Activated T-helper 1 cell treated with anti-CD3 and anti-CD28 coated beads, Interleukin-2, amount 50 U/mL, for 16 hours (primary cell): ENCODE results near the gene FTL.

Experiments
- DNase-seq, 2 donors: peaks; one replicate each; pipeline ENCODE4 v3.0.0-alpha.2; 2020; ENCODE audit warnings: low read depth in 1 of 2, low spot score in 1 of 2

The FTL gene

DNA sequence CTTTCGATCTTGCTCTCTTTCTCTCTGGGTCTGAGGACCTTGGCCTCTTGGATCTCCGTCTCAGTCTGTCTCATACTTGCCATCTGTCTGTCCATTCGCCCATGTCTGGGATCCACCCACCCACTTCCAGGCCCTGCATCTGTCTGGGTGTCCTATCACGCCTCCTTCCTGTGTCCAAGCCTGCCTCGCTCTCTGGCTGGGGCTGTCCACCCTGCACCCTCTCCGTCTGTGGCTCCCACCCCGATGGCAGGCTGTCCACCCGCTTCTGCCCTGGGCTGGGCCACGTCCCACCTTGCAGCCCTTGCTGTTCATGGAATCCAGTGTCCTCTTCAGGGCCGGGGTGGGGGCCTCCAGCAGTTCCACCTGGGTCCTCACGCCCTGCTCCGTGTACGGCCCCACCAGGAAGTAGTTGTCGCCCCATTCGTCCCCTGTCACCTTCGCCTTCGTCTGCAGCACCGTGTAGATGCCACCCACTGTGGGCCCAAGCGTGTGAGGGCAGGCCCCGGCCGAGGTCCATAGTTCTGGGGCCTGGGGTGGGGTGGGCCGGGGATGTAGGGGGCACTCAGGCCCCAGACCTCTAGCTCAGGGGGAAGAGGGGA, 26.0 kb downstream of the FTL start:
- DNase-seq = no peak

- DNase-seq = no peak
Observed at GRCh38 chr19:48991873-48992580, 26.9 kb downstream of the FTL start.

DNA sequence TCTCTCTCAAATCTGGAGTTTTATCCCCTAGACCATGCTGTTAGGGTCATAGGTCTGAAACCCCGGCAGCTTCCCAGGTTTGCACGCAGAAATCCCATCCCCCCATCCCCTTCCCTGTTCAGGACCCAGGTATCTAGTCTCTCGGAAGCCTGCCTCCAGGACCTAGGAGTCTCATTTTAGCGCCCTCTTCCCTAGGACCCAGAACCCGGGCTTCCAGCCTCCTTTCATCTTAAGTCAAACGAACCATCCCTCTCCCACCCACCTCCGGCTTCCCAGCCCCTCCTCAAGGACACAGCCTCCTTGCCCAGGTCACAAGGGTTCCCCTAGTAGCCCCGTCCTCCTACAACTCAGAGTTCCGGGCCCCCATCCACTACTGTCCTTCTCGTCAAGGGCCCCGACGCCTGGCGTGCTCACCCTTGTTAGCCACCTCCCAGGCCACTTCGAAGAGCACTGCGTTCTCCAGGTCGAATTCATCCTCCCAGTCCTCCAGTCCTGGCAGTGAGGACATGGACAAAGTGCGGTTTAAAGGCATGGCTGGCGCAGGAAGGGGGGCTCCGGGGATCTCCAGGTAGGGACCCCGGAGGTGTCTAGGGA, 27.6 kb downstream of the FTL start:
- DNase-seq = no peak

- DNase-seq = peak; percentile 98 to 99
Observed at GRCh38 chr19:48993175-48994034, 28.3 kb downstream of the FTL start, which contains the start of the genes GYS1 and RUVBL2. GYS1 (minus strand) TSS chr19:48993309; CDS start chr19:48993112, 197 bp downstream. RUVBL2 (plus strand) TSS chr19:48993887; CDS start chr19:48993912, 25 bp downstream.

- no peak for DNase-seq
Observed at GRCh38 chr19:48994035-48994386, 28.9 kb downstream of the FTL start.

GRCh38 chr19:48997972-48998371, 32.9 kb downstream of the FTL start:
- no peak for DNase-seq

DNA sequence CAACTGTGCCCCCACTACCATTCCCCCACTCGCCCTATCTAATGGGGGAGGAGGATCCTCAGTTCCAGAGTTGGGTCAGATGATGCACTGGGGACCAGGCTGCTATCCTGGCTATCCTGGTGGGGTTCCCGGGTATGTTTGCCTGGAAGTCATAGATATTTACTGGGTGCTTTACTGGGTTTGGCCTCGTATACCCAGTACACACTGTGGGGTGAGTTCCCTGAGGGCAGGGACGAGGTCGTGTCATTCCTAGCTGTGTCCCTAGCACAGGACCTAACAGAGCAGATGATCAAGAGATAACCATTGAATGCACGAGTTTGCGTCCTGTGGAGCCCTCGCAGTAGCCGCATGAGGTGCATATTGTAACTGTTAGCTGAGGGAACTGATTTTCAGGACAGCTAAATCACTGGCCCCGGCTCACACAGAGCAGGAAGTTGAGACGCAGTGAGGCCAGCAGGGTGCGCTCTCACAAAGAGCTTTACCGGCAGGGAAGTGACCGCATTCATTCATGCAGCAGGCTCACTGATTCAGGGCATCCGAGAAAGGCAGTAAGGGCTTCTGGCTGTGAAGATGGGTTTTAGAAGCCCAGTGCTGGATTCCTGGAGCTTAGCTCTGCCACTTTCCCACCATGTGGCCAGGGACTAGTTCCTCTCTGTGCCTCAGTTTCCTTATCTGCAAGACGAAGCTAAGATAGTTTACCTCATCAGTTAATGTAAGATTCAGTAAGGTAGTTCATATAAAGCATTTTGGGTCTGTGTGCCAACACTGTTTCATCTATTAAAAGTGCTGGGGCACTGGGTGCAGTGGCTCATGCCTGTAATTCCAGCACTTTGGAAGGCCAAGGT, 34.6 kb downstream of the FTL start:
- peak; percentile 38 to 57 for DNase-seq

- no peak for DNase-seq
Observed at GRCh38 chr19:49004133-49004532, 39.0 kb downstream of the FTL start.

DNA sequence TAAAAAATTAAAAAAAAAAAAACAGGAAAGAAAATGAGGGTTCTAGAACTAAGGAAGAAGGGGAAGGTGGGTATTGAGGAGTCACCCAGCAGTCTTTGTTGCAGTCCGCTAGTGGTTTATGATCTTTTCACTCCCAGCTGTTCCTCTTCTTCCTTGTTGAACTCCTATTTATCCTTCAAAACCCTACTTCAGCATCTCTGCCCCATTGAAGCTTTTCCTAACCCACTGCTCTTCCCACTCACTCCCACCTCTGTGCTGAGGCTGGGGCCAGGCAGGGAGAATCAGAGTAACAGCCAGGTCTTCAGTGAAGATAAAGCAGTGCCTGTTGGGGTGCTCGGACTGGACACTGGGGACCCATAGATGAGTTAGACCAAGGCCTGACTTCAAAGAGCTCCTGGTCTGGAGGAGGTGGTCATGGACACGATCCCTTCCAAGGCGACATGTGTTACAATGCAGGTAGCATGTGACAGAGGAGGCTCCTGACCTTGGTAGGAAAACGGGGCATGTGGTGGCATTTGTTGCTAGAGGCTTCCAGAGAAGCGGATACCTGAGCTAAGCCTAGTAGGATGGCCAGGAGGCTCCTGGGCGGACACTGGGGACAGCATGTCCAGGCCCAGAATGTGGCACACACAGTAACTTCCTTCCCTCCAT, 40.0 kb downstream of the FTL start:
- no peak for DNase-seq

GRCh38 chr19:49006905-49007304, 41.8 kb downstream of the FTL start:
- DNase-seq = no peak

DNA sequence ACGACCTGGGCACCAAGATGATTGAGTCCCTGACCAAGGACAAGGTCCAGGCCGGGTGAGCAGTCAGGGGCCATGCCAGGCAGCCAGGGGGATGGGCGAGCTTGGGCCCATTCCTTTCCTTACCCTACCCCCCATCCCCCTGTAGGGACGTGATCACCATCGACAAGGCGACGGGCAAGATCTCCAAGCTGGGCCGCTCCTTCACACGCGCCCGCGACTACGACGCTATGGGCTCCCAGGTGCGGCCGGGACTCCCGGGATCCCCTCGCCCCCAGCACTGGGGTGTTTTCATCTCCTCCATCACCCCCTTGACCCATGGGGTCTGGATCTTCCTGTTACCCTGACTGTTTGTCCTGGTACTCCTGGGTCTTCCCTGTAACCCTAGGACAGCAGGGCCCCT, 44.7 kb downstream of the FTL start:
- no peak for DNase-seq

DNA sequence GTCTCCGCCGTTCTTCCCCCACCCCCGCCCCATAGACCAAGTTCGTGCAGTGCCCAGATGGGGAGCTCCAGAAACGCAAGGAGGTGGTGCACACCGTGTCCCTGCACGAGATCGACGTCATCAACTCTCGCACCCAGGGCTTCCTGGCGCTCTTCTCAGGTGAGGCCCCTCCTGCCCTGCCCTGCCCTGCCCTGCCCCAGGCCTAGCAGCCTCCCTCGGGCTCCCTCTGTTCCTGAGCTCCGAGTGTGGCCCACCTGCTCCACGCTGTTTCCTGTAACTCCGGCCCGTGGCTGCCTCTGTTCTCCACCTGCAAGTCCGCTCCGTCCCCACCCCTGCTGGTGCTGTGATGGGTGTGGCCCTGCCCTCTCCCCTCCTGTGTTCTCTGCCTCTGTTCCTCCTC, 45.3 kb downstream of the FTL start:
- DNase-seq = no peak

- DNase-seq = no peak
Observed at GRCh38 chr19:49011194-49011593, 46.1 kb downstream of the FTL start.

DNA sequence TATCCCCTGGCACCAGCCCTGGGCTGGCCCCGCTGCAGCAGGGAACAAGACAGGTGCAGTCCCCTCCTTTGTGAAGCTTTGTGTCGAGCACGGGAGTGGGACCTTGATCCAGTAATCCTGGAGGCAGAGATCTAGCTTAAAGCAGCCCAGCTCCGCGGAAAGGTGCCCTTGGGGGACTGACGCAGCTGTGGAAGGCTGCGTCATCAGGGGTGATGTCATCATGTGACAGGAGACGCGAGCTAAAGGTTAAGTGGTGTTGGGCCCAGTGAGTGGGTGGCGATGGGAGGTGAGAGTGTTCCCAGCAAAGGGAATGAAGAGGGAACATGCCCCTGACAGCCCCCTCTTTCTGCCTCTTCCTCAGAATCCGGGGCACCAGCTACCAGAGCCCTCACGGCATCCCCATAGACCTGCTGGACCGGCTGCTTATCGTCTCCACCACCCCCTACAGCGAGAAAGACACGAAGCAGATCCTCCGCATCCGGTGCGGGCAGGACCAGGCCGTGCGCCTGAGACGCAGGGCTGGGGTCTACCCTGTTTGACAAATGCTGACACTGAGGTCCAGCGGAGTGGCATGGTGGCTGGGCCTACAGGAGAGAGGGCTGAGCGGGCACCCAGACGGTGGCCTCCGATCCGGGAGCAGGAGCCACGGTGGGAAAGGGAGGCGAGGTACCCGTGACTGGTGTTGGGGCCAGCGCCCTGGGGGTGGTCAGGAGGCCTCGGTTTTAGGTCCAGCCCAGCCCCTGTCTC, 49.2 kb downstream of the FTL start:
- no peak for DNase-seq

DNA sequence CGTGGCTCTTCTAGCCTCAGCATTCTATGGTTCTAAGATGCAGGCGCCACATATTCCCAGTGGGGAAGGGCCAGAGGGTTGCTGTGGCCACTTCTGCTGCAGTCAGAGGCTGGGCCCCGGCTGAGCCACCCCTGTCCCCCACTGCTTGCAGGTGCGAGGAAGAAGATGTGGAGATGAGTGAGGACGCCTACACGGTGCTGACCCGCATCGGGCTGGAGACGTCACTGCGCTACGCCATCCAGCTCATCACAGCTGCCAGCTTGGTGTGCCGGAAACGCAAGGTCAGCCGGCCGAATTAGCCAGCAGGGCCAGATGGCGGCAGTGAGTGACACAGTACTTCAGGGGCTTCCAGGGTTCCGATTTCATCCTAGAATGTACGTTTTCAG, 49.8 kb downstream of the FTL start:
- no peak for DNase-seq

DNA sequence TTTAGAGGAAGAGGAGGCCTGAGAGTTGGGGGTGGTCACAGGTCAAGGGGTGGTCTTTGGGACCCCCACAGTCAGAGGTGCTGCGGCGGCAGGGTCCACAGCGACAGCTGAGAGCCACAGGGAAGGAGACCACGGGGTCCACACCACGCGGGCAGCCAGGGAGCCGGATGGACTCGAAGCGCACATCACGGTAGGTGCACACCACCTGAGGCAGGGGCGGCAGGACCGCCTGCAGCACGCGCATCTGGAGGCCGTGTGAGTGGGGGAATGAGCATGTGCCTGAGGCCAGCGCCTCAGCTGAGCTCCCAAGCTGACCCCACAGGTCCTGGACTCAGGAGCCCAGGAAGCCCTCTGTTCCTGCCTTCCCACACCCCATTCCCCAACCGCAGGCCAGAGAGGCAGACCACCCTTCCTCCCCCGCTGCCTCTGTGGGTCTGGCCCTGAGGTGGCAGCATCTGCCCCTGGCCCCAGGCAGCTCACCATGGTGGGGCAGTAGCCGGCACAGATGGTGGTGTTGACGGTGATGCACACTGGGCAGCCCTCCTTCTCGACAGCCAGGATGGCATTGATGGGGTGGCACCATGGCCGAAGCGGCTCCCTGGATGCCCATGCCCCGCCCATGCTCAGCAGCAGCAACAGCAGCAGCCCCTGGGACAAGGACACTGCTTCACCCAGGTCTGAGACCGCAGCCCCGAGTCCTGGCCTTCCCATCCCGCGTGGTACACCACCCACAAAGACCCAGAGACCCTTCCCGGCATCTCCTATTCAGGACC, 51.1 kb downstream of the FTL start:
- DNase-seq = no peak
